ENCODE measurements around the gene EDNRB. TPM values are rescaled to one million over a fixed set of nuclear protein-coding genes. Genes with fewer than 3 reads are reported as not detected.

Gene EDNRB
- total RNA-seq, 1 donor from 2014 or later = 9.5 TPM

Other genes starting within 250 kb of the EDNRB start
- 9.7 TPM for gene SLAIN1, start 221.1 kb downstream of the EDNRB start, total RNA-seq